ENCODE measurements around the gene MCC. TPM values are rescaled to one million over a fixed set of nuclear protein-coding genes. Genes with fewer than 3 reads are reported as not detected.

Gene MCC
- total RNA-seq, 4 donors from 2014 or later: 5.1 to 22.3 (median 13.0) TPM

GRCh38 chr5:113042491-113043243, 445.6 kb downstream of the MCC start:
- TF ChIP-seq CTCF (IDR thresholded peaks at IDR 0.05): no peak
- no peak for TF ChIP-seq POLR2A (IDR thresholded peaks at IDR 0.05)
- Histone ChIP-seq H3K4me1 (peaks cover 8 to 26% of the 10 kb centered on the region in 2 donors), H3K27ac (peak overlapping the region in 1 of 3 donors; percentile 48), H3K4me3 (replicated peaks in 1 of 3) (no peak overlapping the region), H3K27me3 (no peaks in the 10 kb centered on the region), H3K36me3 (no peaks in the 10 kb centered on the region), H3K9me3 (no peaks in the 10 kb centered on the region)
- no peak for DNase-seq
- intact Hi-C loops (cut with DNase I): no loop called here
- 62% methylated on average over 4 of the region's 4 CpGs for WGBS, 2 donors

DNA sequence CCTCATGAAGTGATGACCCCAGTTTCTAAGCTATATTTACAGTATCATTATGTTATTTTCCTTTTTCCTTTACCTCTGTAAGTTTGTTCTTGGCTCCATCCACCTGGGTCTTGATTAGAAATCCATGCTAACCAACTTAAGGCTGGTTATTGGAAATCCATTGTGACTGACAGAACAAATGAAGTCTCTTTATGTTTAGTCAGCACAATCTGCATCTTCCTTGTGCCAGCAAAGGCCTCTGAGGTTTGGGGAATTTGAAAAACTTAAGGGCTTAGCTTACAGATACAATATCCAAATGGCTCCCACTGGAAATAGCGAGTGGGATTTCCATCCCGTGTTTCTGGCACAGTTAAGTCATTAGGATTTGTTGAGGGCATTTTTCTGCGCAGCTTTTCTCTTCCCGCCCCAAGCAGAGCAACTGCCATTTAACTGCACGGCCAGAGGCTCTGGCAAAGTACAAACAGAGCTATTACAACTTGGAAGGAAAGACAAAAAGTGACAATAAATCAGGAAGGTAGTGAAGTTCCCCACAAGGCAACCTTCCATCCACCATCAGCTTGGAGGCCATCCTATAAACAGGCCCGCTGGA, 447.5 kb downstream of the MCC start:
- H3K9me3 ChIP-seq: no peaks in the 10 kb centered on the region
- no peaks in the 10 kb centered on the region for H3K27me3 ChIP-seq
- no peaks in the 10 kb centered on the region for H3K36me3 ChIP-seq
- WGBS, 2 donors: 92% methylated on average over 6 of the region's 6 CpGs
- H3K4me3 ChIP-seq (replicated peaks in 1 of 3): no peak overlapping the region
- DNase-seq: no peak
- TF ChIP-seq POLR2A (IDR thresholded peaks at IDR 0.05): no peak
- no peak for TF ChIP-seq CTCF (IDR thresholded peaks at IDR 0.05)
- intact Hi-C loops (cut with DNase I): no loop called here
- H3K4me1 ChIP-seq: peaks cover 20 to 37% of the 10 kb centered on the region in 2 donors
- H3K27ac ChIP-seq: no peak overlapping the region

- Histone ChIP-seq H3K36me3 (no peaks in the 10 kb centered on the region), H3K27me3 (no peaks in the 10 kb centered on the region), H3K9me3 (no peaks in the 10 kb centered on the region), H3K27ac (no peak overlapping the region), H3K4me3 (replicated peaks in 1 of 3) (no peak overlapping the region), H3K4me1 (peaks cover 20 to 38% of the 10 kb centered on the region in 2 donors)
- TF ChIP-seq CTCF (IDR thresholded peaks at IDR 0.05) (no peak), POLR2A (IDR thresholded peaks at IDR 0.05) (no peak)
- no peak for DNase-seq
- WGBS, 2 donors: 50 to 53% methylated on average over 4 of the region's 4 CpGs
- intact Hi-C loops (cut with DNase I): no loop called here
Measured at GRCh38 chr5:113039934-113040285, 448.3 kb downstream of the MCC start.

DNA sequence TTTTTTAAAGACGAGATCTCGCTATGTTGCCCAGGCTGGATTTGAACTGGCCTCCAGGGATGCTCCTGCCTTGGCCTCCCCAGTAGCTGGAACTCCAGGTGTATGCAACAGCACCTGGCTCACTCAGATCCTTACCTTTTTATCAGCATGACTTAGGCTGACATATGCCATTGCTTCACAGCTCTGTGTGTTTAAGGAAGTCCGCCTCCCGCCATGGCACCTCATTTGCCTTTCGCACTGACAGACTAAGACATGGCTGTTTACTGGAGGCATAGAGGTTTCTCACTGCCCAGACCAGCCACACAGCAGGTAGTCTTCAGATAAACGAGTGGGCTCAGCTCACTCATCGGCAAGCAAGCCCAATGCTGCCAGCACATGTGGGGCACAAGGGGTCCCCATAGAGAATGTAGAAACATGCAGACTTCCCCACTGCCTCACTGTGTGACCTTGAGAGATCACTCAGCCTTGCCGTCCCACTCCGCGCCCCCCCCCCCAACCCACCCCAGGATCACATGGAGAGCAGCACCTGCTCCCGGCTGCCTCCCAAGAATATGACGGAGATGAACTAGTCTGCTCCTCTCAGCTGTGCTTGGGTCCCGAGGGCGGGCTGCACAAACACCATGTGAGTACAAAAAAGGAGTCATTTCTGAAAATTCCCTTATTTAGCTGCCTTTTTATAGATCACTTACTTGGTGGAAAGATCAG, 448.9 kb downstream of the MCC start:
- Histone ChIP-seq H3K9me3 (no peaks in the 10 kb centered on the region), H3K27ac (no peak overlapping the region), H3K4me1 (peaks cover 20 to 43% of the 10 kb centered on the region in 2 donors), H3K27me3 (no peaks in the 10 kb centered on the region), H3K36me3 (no peaks in the 10 kb centered on the region), H3K4me3 (replicated peaks in 1 of 3) (no peak overlapping the region)
- WGBS, 2 donors: 72 to 76% methylated on average over 12 to 14 of the region's 14 CpGs
- no peak for DNase-seq
- intact Hi-C loops (cut with DNase I): no loop called here
- no peak for TF ChIP-seq CTCF (IDR thresholded peaks at IDR 0.05)
- no peak for TF ChIP-seq POLR2A (IDR thresholded peaks at IDR 0.05)

- H3K36me3 ChIP-seq: no peaks in the 10 kb centered on the region
- no peak for DNase-seq
- no peak overlapping the region for H3K27ac ChIP-seq
- no peaks in the 10 kb centered on the region for H3K9me3 ChIP-seq
- no peaks in the 10 kb centered on the region for H3K27me3 ChIP-seq
- peaks cover 17 to 38% of the 10 kb centered on the region in 2 donors for H3K4me1 ChIP-seq
- intact Hi-C loops (cut with DNase I): no loop called here
- 62 to 92% methylated on average over 8 to 9 of the region's 9 CpGs for WGBS, 2 donors
- no peak for TF ChIP-seq POLR2A (IDR thresholded peaks at IDR 0.05)
- TF ChIP-seq CTCF (IDR thresholded peaks at IDR 0.05): no peak
- no peak overlapping the region for H3K4me3 ChIP-seq (replicated peaks in 1 of 3)
Measured at GRCh38 chr5:113038714-113039113, 449.5 kb downstream of the MCC start.

Measured in thyroid gland (tissue), 4 donors.